Neutrophil (primary cell): ENCODE data around the gene ENTR1.

Source experiments
- H3K27ac ChIP-seq: fragments of 200-600 bp; sonication (generic); 2 replicates; pipeline ENCODE4 v1.5.1; 2016; ENCODE audit warnings: mild to moderate bottlenecking, moderate library complexity
- H3K27me3 ChIP-seq: fragments of 200-600 bp; sonication (generic); 2 replicates; pipeline ENCODE4 v1.6.0; 2016; ENCODE audit warnings: mild to moderate bottlenecking
- H3K36me3 ChIP-seq: fragments of 200-600 bp; sonication (generic); 2 replicates; pipeline ENCODE4 v1.5.1; 2017
- H3K4me1 ChIP-seq, 2 experiments: fragments of 200-600 bp in 1 of 2; sonication (generic) in 1 of 2; 1 replicate in 1 of 2; 2 replicates in 1 of 2; pipeline versions ENCODE4 v1.5.1 to v1.6.1; 2013 to 2016; ENCODE audit warnings: low read depth in 1 of 2, low read length in 1 of 2, mild to moderate bottlenecking in 1 of 2, moderate library complexity in 1 of 2; ENCODE audit not compliant: control insufficient read depth in 1 of 2, insufficient read depth in 1 of 2
- H3K4me3 ChIP-seq, 2 experiments: fragments of 200-600 bp in 1 of 2; sonication (generic) in 1 of 2; 1 replicate in 1 of 2; 2 replicates in 1 of 2; pipeline ENCODE4 v1.5.1; 2013 to 2016; ENCODE audit warnings: low read depth in 1 of 2, low read length in 1 of 2, mild to moderate bottlenecking in 1 of 2, moderate library complexity in 1 of 2
- H3K9me3 ChIP-seq: fragments of 200-600 bp; sonication (generic); 2 replicates; pipeline ENCODE4 v1.5.1; 2016
- CTCF ChIP-seq: fragments of 200-600 bp; sonication (generic); IDR thresholded peaks from 2 replicates; pipeline ENCODE4 v1.5.1; 2016; ENCODE audit warnings: antibody characterized with exemption

Gene ENTR1

GRCh38 chr9:136370687-136371532 lies 39.5 kb downstream of the ENTR1 start:
- no peak overlapping the region for H3K27ac ChIP-seq
- no peaks in the 10 kb centered on the region for H3K27me3 ChIP-seq
- no peaks in the 10 kb centered on the region for H3K9me3 ChIP-seq
- H3K36me3 ChIP-seq = peaks cover 19% of the 10 kb centered on the region
- H3K4me1 ChIP-seq = peaks cover 29 to 30% of the 10 kb centered on the region in 2 experiments
- no peak overlapping the region for H3K4me3 ChIP-seq
- TF ChIP-seq CTCF = no peak

GRCh38 chr9:136370037-136370436 lies 40.4 kb downstream of the ENTR1 start:
- H3K27me3 ChIP-seq = no peaks in the 10 kb centered on the region
- H3K4me1 ChIP-seq = peaks cover 38 to 39% of the 10 kb centered on the region in 2 experiments
- no peaks in the 10 kb centered on the region for H3K9me3 ChIP-seq
- H3K4me3 ChIP-seq = no peak overlapping the region
- peaks cover 19% of the 10 kb centered on the region for H3K36me3 ChIP-seq
- H3K27ac ChIP-seq = no peak overlapping the region
- TF ChIP-seq CTCF = no peak

- H3K4me3 ChIP-seq = no peak overlapping the region
- H3K4me1 ChIP-seq = peaks cover 42 to 47% of the 10 kb centered on the region in 2 experiments
Measured at GRCh38 chr9:136368190-136368589, 42.2 kb downstream of the ENTR1 start.

GRCh38 chr9:136367296-136368145 lies 42.9 kb downstream of the ENTR1 start:
- H3K4me3 ChIP-seq = no peak overlapping the region
- H3K27ac ChIP-seq = no peak overlapping the region
- peaks cover 19% of the 10 kb centered on the region for H3K36me3 ChIP-seq
- no peak for TF ChIP-seq CTCF
- peaks cover 35 to 46% of the 10 kb centered on the region in 2 experiments for H3K4me1 ChIP-seq
- H3K9me3 ChIP-seq = no peaks in the 10 kb centered on the region
- H3K27me3 ChIP-seq = no peaks in the 10 kb centered on the region

More at GRCh38 chr9:136368190-136368589, 42.2 kb downstream of the ENTR1 start:
- no peaks in the 10 kb centered on the region for H3K27me3 ChIP-seq
- H3K27ac ChIP-seq = no peak overlapping the region
- H3K9me3 ChIP-seq = no peaks in the 10 kb centered on the region
- TF ChIP-seq CTCF = no peak
- H3K36me3 ChIP-seq = peaks cover 19% of the 10 kb centered on the region

GRCh38 chr9:136366826-136367225 lies 43.6 kb downstream of the ENTR1 start:
- H3K27ac ChIP-seq = peak overlapping the region; percentile 84
- H3K4me1 ChIP-seq = peaks cover 30 to 39% of the 10 kb centered on the region in 2 experiments
- H3K36me3 ChIP-seq = peaks cover 19% of the 10 kb centered on the region
- no peak overlapping the region for H3K4me3 ChIP-seq
- TF ChIP-seq CTCF = no peak
- no peaks in the 10 kb centered on the region for H3K27me3 ChIP-seq
- no peaks in the 10 kb centered on the region for H3K9me3 ChIP-seq
